HG02885 (cell line): ENCODE data around the gene MRPS7.
A peak's percentile ranks its signal among the peaks of the same experiment; 100 is the strongest.

Experiments
- ATAC-seq: cut with Tn5 transposase; IDR thresholded peaks from one replicate; pipeline ENCODE4 v1.9.1; 2021; ENCODE audit warnings: mild to moderate bottlenecking; ENCODE audit not compliant: unreplicated experiment, poor library complexity

Gene MRPS7

GRCh38 chr17:75301502-75302206, 40.0 kb downstream of the MRPS7 start:
- ATAC-seq: no peak

DNA sequence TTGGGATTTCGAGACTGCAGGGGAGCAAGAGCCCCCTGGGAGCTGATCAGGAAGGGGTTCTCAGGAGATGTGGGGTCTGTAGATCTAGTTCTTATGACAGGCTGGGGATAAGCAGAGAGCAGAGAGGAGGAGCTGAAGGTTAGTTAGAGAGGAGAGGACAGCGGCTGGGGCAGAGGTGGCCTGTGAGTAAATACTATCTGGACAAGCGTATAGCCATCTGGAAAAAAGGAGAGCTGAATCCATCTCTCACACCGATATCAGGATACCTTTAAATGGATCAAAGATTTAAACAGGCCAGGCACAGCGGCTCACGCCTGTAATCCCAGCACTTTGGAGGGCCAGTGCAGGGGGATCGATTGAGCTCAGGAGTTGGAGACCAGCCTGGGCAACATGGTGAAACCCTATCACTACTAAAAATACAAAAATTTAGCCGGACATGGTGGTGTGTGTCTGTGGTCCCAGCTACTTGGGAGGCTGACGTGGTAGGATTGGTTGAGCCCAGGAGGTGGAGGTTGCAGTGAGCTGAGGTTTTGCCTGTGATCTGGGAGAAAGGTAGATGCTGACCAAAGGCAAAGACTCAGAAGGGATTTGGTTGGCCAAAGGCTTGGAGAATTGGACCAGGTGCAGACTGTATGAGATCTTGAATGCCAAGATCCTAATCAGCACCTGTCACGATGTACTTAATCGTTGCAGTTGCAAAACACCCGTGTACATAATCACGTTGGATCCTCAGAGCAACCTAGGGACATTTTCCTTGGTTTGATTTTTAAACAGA, 46.5 kb downstream of the MRPS7 start:
- ATAC-seq: no peak

GRCh38 chr17:75308732-75309629, 47.3 kb downstream of the MRPS7 start:
- ATAC-seq: no peak

DNA sequence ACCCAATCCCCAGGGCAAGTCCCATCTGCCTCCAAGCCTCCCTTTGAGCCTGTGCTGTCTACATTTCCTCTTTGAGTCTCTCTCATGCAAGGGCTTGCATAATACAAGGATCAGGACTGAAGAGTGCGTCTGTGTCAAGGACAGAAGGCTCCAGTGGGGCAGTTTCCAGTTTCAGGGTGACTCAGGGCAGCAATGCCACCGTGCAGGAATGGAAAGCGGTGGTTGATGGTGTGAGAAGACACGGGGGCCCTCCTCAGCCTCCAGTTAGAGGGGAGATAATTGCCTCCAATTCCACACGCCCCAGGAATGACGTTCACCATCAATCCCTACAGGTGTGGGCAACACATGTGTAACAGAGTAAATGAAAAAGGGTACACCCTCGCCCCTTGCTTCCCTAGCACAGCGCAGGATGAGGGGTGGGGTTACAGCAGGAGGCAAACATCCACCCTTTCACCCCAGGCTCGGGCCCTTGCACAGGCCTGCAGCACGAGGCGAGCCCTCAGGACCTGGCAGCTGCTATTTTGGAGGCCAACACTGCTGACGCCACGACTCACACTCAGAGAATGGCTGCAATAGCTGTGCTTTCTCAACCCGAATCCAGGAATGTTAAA, 52.4 kb downstream of the MRPS7 start:
- peak; percentile 50 for ATAC-seq

DNA sequence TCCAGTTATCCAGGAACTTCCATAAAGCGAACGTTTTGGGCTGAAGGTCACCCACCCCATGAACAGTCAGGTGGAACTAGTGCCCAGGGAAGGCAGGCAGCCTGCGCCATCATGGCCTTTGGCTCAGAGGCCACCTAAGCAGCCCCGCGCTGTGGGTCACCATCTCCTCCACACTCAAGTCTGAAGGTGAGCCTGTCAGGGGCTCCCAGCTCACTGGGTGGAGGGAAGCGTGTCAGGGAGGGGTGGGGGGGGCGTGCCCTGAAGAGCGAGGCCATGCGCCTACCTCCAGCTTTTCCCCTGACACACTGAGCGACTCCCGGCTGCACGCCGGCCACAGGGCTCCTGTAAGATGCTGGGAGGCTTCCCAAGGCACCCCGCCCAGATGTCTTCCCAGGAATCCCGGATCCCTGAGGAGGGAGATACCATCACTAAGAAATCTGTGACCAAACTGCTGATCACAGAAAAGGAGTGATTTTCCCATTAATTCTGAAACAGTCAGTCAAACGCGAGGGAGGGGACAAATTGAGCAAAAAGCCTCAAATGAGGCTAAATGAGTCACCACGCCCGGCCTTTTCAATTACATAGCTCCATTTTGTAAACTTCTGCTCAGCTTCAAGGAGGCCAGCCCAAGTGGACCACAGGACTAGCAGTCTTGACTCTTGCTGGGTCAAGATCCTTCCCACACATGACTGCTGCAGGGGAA, 54.0 kb downstream of the MRPS7 start:
- ATAC-seq: no peak
